Peyer's patch (tissue), 4 donors: ENCODE data around the gene CDH23. TPM values are rescaled to one million over a fixed set of nuclear protein-coding genes. Genes with fewer than 3 reads are reported as not detected.

Experiments
- DNase-seq, 3 donors: peaks; one replicate each; pipeline ENCODE4 v3.0.0-alpha.2; 2017 to 2019
- H3K27ac ChIP-seq, 4 donors: fragments of 200-600 bp; sonication (generic); one replicate each; pipeline ENCODE4 v1.5.1; 2016 to 2019
- H3K27me3 ChIP-seq, 2 donors: fragments of 200-600 bp; sonication (generic); one replicate each; pipeline ENCODE4 v1.5.1; 2019
- H3K36me3 ChIP-seq, 3 donors: fragments of 200-600 bp; sonication (generic); one replicate each; pipeline ENCODE4 v1.5.1; 2016 to 2019
- H3K4me1 ChIP-seq, 4 donors: fragments of 200-600 bp; sonication (generic); one replicate each; pipeline ENCODE4 v1.5.1; 2016 to 2019
- H3K4me3 ChIP-seq, 4 donors: fragments of 200-600 bp; sonication (generic); 1 replicate in 3 of 4; 2 replicates in 1 of 4; pipeline ENCODE4 v1.5.1; 2016 to 2019; ENCODE audit warnings: mild to moderate bottlenecking in 1 of 4
- H3K9me3 ChIP-seq, 4 donors: fragments of 200-600 bp; sonication (generic); one replicate each; pipeline ENCODE4 v1.5.1; 2016 to 2019; ENCODE audit warnings: mild to moderate bottlenecking in 1 of 4
- POLR2A ChIP-seq, 2 donors: fragments of 450-650 bp; IDR thresholded peaks; one replicate each; pipeline ENCODE4 v1.5.1; 2017; ENCODE audit warnings: antibody characterized with exemption in 2 of 2, mild to moderate bottlenecking in 2 of 2, moderate library complexity in 2 of 2
- total RNA-seq, 4 donors: library from RNA; depleted of rRNA; stranded (reverse); fragments of >200 nt; gene quantifications; one replicate each; pipeline ENCODE4 v1.1.0, GENCODE V29; 2016
- TF ChIP-seq, protein P1 (sequence below), 6 experiments: fragments of 450-650 bp in 4 of 6; fragments of 200-600 bp in 2 of 6; sonication (generic) in 1 of 6; IDR thresholded peaks; one replicate each; pipeline ENCODE4 v1.5.1; 2017 to 2019; ENCODE audit warnings: antibody characterized with exemption in 6 of 6, mild to moderate bottlenecking in 3 of 6, moderate library complexity in 1 of 6

The CDH23 gene
- total RNA-seq, 4 donors from 2014 or later = 3.2 to 9.9 (median 5.4) TPM

DNA sequence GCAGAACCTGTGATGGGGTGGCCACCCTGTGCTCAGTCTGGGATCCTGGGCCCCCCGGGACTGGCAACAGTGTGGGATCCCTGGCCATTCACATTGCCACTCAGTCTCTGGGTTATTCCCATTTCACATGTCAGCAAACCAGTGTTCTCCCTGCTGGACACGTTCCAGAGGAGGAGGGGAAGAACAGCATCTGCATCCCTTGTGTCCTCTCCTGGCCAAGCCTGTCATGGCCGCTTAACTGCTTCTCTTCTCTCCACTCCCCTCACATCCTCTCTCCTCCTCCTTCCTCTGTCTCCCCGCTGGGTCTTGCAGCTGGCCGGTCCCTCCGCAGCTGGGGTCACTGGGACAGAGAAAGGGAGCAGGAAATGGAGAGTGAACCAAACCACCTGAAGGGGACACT is 248.5 kb downstream of the CDH23 start:
- Histone ChIP-seq H3K9me3 (no peaks in the 10 kb centered on the region), H3K27ac (no peak overlapping the region), H3K4me3 (no peak overlapping the region), H3K36me3 (no peaks in the 10 kb centered on the region), H3K4me1 (peaks cover 0 to 13% (median 0%) of the 10 kb centered on the region in 4 donors), H3K27me3 (no peaks in the 10 kb centered on the region)
- no peak for DNase-seq
- TF ChIP-seq POLR2A (IDR thresholded peaks at IDR 0.05) = no peak
- TF ChIP-seq, protein P1, sequence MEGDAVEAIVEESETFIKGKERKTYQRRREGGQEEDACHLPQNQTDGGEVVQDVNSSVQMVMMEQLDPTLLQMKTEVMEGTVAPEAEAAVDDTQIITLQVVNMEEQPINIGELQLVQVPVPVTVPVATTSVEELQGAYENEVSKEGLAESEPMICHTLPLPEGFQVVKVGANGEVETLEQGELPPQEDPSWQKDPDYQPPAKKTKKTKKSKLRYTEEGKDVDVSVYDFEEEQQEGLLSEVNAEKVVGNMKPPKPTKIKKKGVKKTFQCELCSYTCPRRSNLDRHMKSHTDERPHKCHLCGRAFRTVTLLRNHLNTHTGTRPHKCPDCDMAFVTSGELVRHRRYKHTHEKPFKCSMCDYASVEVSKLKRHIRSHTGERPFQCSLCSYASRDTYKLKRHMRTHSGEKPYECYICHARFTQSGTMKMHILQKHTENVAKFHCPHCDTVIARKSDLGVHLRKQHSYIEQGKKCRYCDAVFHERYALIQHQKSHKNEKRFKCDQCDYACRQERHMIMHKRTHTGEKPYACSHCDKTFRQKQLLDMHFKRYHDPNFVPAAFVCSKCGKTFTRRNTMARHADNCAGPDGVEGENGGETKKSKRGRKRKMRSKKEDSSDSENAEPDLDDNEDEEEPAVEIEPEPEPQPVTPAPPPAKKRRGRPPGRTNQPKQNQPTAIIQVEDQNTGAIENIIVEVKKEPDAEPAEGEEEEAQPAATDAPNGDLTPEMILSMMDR (IDR thresholded peaks at IDR 0.05) = no peak

DNA sequence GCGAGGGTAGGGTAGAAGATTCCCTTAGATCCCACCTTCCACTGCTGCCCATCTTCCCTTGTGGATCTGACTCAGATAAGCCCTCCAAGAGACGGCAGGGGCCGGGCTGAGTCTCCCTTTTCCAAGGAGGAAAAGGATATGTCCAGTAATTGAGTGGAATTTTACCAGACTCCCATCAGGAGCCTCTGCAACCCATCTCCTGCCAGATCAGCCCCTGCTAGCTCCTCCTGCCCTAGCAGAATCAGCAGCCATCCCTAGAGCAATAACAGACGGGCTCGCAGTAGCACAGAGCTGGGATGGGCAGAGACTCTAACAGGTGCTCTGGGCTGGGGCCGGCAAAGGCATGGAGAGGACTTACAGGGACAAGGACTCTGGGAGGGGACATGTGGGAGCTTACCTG is 249.3 kb downstream of the CDH23 start:
- Histone ChIP-seq H3K4me3 (no peak overlapping the region), H3K4me1 (peaks cover 0 to 13% (median 0%) of the 10 kb centered on the region in 4 donors), H3K27me3 (no peaks in the 10 kb centered on the region), H3K9me3 (no peaks in the 10 kb centered on the region), H3K27ac (no peak overlapping the region), H3K36me3 (no peaks in the 10 kb centered on the region)
- DNase-seq = no peak
- no peak for TF ChIP-seq POLR2A (IDR thresholded peaks at IDR 0.05)
- TF ChIP-seq, protein P1 (IDR thresholded peaks at IDR 0.05) = no peak

DNA sequence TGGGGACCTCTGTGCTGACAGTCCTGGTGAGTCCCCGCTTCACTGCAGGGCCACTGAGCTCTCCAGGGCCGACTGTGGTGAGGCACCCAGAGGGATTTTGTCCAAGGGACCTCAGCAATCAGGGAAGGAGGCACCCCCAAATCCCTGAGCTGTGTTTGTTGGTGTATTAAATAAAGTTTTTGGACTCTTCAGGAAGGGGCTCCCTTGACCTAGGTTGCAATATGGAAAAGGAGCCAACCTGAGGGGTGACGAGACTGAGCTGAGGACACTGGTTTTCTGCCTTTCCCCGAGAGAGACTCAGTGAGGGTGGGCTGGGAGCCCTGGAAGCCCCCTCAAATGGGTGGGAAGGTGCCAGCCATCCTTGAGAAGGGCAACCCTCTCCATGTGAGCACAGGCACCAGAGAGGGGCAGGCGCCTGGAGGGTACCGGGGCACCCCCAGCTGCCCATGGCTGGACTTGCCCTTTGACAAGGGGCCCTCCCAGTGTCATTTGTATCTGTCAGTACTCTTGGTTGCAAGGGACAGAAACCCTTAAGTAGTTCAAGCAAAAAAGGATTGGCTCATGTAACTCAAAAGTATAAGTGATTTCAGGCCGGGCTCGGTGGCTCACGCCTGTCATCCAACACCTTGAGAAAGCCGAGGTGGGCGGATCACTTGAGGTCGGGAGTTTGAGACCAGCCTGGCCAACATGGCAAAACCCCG is 250.0 kb downstream of the CDH23 start:
- no peaks in the 10 kb centered on the region for H3K27me3 ChIP-seq

DNA sequence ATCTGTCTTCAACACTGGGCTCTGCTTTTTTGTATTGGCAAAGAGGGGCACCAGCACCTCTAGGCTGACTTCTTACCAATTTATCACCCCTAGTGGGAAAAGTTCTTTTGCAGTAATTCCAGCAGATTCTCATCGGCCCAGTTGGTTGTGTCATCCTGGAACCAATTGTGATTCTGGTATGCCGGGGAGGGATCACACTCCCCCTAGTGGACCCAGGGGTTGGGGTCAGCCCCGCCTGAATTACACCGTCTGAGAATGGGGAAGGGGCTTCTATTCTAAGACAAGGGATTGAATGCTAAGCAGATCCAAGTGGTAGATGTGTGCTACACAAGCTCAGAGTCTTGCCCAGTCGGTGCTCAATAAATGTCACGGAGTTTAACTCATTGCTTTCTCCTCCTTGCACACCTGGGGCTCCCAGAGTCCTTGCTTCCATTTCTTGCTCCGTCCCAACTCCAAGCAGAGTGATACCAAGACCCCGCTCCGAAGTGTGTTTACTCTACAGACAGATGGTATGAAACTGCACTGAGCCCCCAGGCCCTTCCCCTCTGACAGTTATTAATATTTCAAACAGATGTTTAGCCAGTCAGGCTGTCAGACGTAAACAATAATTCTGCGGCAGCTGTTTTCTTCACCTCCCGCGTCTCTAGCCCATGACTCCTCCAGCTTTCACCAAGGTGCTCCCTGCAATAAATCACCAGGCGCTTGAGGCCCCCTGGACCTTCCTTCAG is 251.0 kb downstream of the CDH23 start:
- H3K27me3 ChIP-seq = no peaks in the 10 kb centered on the region
- no peaks in the 10 kb centered on the region for H3K36me3 ChIP-seq
- DNase-seq = no peak
- H3K9me3 ChIP-seq = no peaks in the 10 kb centered on the region
- peaks cover 0 to 13% (median 0%) of the 10 kb centered on the region in 4 donors for H3K4me1 ChIP-seq
- no peak overlapping the region for H3K4me3 ChIP-seq
- TF ChIP-seq, protein P1 (IDR thresholded peaks at IDR 0.05) = peak in 5 of 6 experiments; percentile 11 to 47 (median 42)
- TF ChIP-seq POLR2A (IDR thresholded peaks at IDR 0.05) = no peak
- H3K27ac ChIP-seq = no peak overlapping the region

More for the DNA sequence above, 250.0 kb downstream of the CDH23 start:
- Histone ChIP-seq H3K27ac (no peak overlapping the region), H3K4me3 (no peak overlapping the region), H3K36me3 (no peaks in the 10 kb centered on the region), H3K4me1 (peaks cover 0 to 13% (median 0%) of the 10 kb centered on the region in 4 donors), H3K9me3 (no peaks in the 10 kb centered on the region)
- TF ChIP-seq, protein P1 (IDR thresholded peaks at IDR 0.05) = no peak
- TF ChIP-seq POLR2A (IDR thresholded peaks at IDR 0.05) = no peak
- no peak for DNase-seq

DNA sequence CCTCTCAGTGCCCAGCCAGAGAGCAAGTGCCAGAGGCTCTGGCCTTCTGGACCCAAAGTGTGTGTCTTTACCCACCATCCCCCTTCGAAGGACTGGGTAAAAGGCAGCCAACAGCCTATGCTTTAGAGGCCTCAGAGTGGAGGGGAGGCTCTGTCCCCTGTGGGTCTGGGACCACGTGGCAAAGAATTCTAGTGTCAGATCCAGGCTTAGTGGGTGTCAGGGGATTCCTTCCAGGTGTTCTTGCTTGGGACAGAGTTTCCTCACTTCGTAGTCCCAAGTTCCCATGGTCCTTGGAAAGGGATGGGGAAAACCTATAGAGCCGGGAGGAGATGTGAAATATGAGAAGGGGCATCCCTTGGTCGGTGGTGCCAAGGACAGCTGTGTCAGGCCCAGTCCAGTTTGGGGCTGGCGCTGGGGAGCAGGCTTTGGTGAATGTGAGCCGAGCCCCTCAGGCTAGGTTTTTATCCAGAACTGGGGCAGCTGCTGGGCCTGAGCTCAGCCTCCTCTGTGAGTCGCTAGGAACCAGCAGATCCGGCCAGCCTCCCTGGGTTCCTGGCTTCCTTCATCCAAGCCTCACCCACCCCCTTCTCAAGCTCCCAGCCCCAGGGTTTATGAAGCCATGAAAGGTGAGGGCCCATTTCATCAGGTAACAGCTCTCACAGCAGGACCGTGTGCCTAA is 251.7 kb downstream of the CDH23 start:
- Histone ChIP-seq H3K27ac (no peak overlapping the region), H3K4me1 (peaks cover 0 to 13% (median 0%) of the 10 kb centered on the region in 4 donors), H3K4me3 (no peak overlapping the region), H3K27me3 (no peaks in the 10 kb centered on the region), H3K36me3 (no peaks in the 10 kb centered on the region), H3K9me3 (no peaks in the 10 kb centered on the region)
- DNase-seq = no peak
- no peak for TF ChIP-seq POLR2A (IDR thresholded peaks at IDR 0.05)
- TF ChIP-seq, protein P1 (IDR thresholded peaks at IDR 0.05) = no peak
